ENCODE results near the gene STX18. TPM values are rescaled to one million over a fixed set of nuclear protein-coding genes. Genes with fewer than 3 reads are reported as not detected.

The STX18 gene
- total RNA-seq, 1 experiment from 2014 or later = 20.2 TPM

- no peaks in the 10 kb centered on the region for H3K36me3 ChIP-seq
- H3K27me3 ChIP-seq = no peaks in the 10 kb centered on the region
- H3K9me3 ChIP-seq = no peaks in the 10 kb centered on the region
- H3K4me3 ChIP-seq = no peak overlapping the region
- DNase-seq = no peak
Measured at GRCh38 chr4:4446434-4446833, 95.4 kb downstream of the STX18 start.

DNA sequence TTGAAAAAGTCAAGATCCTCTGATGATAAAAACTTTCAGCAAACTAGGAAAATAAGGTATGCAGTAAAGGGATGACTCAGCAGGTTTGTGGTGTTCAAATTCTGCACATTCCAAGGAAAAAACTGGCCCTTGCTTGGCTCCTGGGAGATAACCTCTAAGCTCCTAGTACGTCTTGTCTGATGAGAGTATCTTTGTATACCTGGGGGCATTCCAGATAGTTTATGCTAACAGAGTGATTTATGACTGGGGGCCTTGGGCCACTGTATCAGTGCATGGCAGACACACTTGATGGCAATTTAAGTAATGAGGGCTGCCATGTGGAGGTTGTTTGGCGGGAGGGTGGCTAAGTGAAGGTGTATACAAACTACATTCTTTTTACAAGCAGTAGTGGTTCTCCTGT is 98.0 kb downstream of the STX18 start:
- Histone ChIP-seq H3K27me3 (no peaks in the 10 kb centered on the region), H3K36me3 (no peaks in the 10 kb centered on the region), H3K4me3 (no peak overlapping the region), H3K9me3 (no peaks in the 10 kb centered on the region)
- no peak for DNase-seq

DNA sequence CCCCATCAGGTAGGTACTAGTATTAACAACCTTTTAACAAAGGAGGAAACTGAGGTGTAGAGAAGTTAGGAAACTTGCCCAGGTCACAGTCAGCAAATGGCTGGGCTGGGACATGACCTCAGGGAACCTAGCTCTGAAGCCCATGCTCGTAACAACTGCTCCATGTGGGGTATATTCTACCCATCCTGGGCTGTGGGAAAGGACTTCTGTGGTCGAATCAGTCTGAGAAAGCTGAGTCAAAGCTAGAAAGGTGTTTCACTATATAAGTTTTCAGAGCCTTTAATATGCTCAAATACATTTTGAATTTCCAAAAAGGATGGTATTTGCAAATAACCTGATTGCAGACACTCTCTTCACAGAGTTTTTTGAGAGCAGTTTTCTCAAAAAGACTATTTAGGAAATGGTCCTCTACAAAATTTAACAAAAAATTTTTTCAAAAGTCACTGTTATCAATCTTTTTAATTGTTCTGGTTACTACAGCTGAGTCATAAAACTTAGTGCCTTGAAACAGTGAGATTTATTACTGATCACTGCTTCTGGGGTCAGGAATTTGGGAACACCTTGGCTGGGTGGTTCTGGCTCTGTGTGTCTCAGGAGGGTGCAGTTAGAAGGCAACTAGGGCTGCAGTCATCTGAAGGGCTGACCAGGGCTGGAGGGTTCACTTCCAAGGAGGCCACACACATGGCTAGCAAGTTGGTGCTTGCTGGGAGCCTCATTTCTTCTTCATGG is 101.4 kb downstream of the STX18 start:
- no peaks in the 10 kb centered on the region for H3K36me3 ChIP-seq
- no peak for DNase-seq

DNA sequence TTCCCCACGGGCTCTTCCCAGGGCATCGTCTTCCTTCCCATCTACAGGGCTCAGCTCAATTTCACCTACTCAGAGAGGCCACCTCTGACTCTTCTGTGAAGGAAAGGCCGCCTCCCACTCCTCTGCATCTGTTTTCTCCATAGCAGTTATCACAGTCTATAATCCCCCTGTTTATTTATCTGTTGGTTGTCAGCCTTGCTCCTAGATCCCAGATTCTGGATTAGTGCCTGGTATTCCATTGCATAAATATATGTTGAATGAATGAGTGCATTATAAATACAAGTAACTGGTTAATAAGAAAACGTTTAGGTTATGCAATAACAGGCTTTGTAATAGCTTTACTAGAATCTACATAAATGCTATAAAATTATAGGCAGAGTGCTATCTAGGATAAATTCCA is 102.1 kb downstream of the STX18 start:
- DNase-seq = peak; percentile 10
- H3K27me3 ChIP-seq = no peaks in the 10 kb centered on the region
- no peaks in the 10 kb centered on the region for H3K9me3 ChIP-seq

More for the DNA sequence above, 101.4 kb downstream of the STX18 start:
- H3K9me3 ChIP-seq = no peaks in the 10 kb centered on the region
- H3K4me3 ChIP-seq = no peak overlapping the region
- no peaks in the 10 kb centered on the region for H3K27me3 ChIP-seq

DNA sequence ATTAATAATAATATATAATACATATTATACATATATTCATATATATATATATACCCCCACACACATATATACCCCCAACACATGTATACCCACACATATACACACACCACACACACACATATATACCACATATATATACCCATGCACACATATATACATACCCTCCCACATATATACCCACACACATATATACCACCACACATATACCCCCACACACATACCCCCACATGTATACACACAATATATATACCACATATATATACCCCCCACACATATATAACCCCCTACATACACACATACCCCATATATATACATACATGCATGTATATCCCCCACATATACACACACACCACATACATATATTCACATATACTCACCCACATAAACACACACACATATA is 103.0 kb downstream of the STX18 start:
- H3K27me3 ChIP-seq = no peaks in the 10 kb centered on the region
- DNase-seq = no peak
- no peaks in the 10 kb centered on the region for H3K9me3 ChIP-seq
- no peaks in the 10 kb centered on the region for H3K36me3 ChIP-seq
- H3K4me3 ChIP-seq = no peak overlapping the region

More for the DNA sequence above, 102.1 kb downstream of the STX18 start:
- Histone ChIP-seq H3K4me3 (no peak overlapping the region), H3K36me3 (no peaks in the 10 kb centered on the region)

GRCh38 chr4:4437798-4438470 is 103.9 kb downstream of the STX18 start:
- no peaks in the 10 kb centered on the region for H3K36me3 ChIP-seq
- H3K4me3 ChIP-seq = no peak overlapping the region
- no peaks in the 10 kb centered on the region for H3K27me3 ChIP-seq
- no peak for DNase-seq
- no peaks in the 10 kb centered on the region for H3K9me3 ChIP-seq

DNA sequence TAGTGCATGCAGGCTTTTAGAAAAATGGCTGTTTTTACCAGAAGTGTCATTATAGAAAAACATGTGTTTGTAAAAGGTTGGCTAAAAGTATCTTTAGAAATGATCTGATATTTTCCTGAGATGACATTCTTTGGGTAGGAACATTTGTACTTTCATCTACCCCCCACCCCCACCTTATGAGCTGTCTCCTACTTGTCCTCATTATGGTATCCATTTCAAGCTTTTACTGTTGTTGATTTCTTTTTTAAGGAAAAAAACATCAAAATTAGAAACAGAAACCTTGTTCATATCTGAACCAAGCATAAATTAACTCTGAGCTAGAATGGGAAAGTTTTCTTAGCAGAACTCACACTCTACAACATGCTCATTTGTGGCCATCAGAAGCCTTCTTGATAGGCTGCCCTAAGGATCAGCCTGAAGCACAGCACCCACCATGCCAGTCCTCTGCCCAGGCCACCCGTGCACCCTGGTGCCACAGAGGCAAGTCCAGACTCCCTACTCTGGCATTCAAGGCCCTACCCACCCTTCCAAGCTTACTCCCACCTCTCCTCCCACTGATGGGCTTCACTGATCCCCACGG is 105.5 kb downstream of the STX18 start:
- H3K9me3 ChIP-seq = no peaks in the 10 kb centered on the region
- no peak for DNase-seq
- H3K4me3 ChIP-seq = no peak overlapping the region
- no peaks in the 10 kb centered on the region for H3K27me3 ChIP-seq
- H3K36me3 ChIP-seq = no peaks in the 10 kb centered on the region

- Histone ChIP-seq H3K36me3 (no peaks in the 10 kb centered on the region), H3K9me3 (no peaks in the 10 kb centered on the region), H3K27me3 (no peaks in the 10 kb centered on the region), H3K4me3 (no peak overlapping the region)
- no peak for DNase-seq
Measured at GRCh38 chr4:4433941-4434340, 107.9 kb downstream of the STX18 start.

GRCh38 chr4:4432341-4433125 is 109.3 kb downstream of the STX18 start:
- Histone ChIP-seq H3K36me3 (no peaks in the 10 kb centered on the region), H3K4me3 (no peak overlapping the region), H3K9me3 (no peaks in the 10 kb centered on the region), H3K27me3 (no peaks in the 10 kb centered on the region)
- DNase-seq = no peak

GRCh38 chr4:4430492-4431195 is 111.2 kb downstream of the STX18 start:
- Histone ChIP-seq H3K4me3 (no peak overlapping the region), H3K9me3 (no peaks in the 10 kb centered on the region), H3K36me3 (no peaks in the 10 kb centered on the region), H3K27me3 (no peaks in the 10 kb centered on the region)
- DNase-seq = peak; percentile 46

DNA sequence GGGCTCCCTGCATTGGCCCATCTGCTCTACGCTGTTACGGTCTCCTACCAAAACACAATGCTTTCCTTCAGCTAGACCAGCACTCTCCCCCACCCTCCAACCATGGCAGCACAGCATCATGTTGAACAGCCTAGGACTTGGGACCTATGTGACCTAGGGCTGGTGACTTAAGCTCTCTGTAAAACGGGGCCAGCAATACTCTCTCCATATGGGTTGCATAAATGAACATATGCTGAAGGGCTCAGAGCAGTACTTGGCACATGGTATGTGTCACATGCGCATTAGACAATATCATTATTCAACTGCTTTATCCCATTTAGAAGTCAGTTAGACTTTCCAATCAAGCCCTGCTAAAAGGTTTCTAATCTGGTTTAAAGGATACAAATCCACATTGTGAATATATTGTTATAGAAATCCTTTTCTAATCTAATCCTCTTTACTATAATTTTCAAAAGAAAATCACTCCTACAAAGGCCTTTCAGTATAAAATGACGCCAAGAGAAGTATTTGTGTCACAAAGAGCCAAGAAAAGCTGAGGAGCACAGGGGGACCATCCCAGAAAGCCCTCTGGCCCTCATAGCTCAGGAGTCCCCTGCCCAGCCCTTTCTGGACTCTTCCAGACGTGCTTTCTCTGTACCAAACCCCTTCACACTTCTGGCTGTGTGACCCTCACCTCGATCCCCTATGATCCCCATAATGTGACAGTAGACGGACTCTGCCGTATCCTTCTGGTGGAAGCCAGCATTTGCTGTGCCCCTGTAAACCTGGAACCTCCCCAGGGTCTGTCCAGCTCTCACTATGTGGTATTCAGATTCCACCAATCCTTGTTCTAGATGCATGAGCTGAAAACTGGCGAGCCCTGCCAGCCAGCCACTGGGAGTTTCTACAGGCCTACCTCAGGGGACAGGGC is 112.6 kb downstream of the STX18 start:
- H3K36me3 ChIP-seq = no peaks in the 10 kb centered on the region
- H3K9me3 ChIP-seq = no peaks in the 10 kb centered on the region
- no peak overlapping the region for H3K4me3 ChIP-seq
- H3K27me3 ChIP-seq = no peaks in the 10 kb centered on the region
- DNase-seq = no peak

GRCh38 chr4:4427886-4428285 is 114.0 kb downstream of the STX18 start:
- no peak overlapping the region for H3K4me3 ChIP-seq

GRCh38 chr4:4427121-4427870 is 114.6 kb downstream of the STX18 start:
- Histone ChIP-seq H3K4me3 (no peak overlapping the region), H3K9me3 (no peaks in the 10 kb centered on the region), H3K27me3 (no peaks in the 10 kb centered on the region), H3K36me3 (no peaks in the 10 kb centered on the region)
- DNase-seq = no peak

More at GRCh38 chr4:4427886-4428285, 114.0 kb downstream of the STX18 start:
- no peaks in the 10 kb centered on the region for H3K36me3 ChIP-seq
- H3K27me3 ChIP-seq = no peaks in the 10 kb centered on the region
- H3K9me3 ChIP-seq = no peaks in the 10 kb centered on the region
- no peak for DNase-seq

DNA sequence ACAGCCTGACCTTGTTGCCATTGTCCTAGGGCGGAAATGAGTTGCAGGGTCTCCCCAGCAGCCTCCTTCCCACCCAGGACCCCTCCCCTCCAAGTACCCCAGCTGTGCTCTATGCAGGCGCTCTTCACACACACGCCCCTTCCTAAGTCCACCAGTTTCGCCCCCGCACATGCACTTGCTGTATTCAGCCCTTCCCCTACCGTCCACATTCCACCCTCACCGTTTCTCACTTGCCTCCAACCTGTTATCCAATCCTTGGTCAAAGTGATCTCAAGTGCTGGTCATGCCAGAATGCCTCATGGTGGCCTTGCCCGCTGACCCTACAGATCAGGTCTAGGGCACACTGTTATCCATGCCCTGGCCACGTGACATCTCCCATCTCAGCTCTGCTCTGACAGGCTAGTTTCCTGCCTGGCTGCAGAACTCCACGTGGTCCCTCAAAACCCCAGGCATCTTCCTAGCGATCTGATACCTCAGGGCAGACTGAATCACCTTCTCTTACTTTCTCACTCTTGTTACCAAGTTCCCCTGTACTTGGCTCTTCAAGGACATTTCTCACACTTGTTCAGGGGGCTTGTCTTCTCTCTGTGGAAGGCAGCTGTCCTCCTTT is 115.2 kb downstream of the STX18 start:
- no peaks in the 10 kb centered on the region for H3K36me3 ChIP-seq
- H3K27me3 ChIP-seq = no peaks in the 10 kb centered on the region
- no peaks in the 10 kb centered on the region for H3K9me3 ChIP-seq
- DNase-seq = no peak
- H3K4me3 ChIP-seq = no peak overlapping the region

GRCh38 chr4:4425696-4426095 is 116.2 kb downstream of the STX18 start:
- no peaks in the 10 kb centered on the region for H3K36me3 ChIP-seq
- DNase-seq = no peak
- no peak overlapping the region for H3K4me3 ChIP-seq
- H3K27me3 ChIP-seq = no peaks in the 10 kb centered on the region
- H3K9me3 ChIP-seq = no peaks in the 10 kb centered on the region
